Breast epithelium (tissue), 4 donors: ENCODE results near the gene INCA1. TPM values are rescaled to one million over a fixed set of nuclear protein-coding genes. Genes with fewer than 3 reads are reported as not detected.
A peak's percentile ranks its signal among the peaks of the same experiment; 100 is the strongest.

Experiments
- DNase-seq, 2 donors: peaks; one replicate each; pipeline ENCODE4 v3.0.0-alpha.2; 2019; ENCODE audit warnings: low spot score in 2 of 2
- H3K27ac ChIP-seq, 2 donors: fragments of 200-600 bp; sonication (generic) in 1 of 2; one replicate each; pipeline ENCODE4 v1.5.1; 2016 to 2019; ENCODE audit warnings: mild to moderate bottlenecking in 1 of 2
- H3K27me3 ChIP-seq, 2 donors: fragments of 200-600 bp; sonication (generic) in 1 of 2; one replicate each; pipeline versions ENCODE4 v1.5.1 to v1.6.0; 2017 to 2019; ENCODE audit warnings: control low read depth in 1 of 2, mild to moderate bottlenecking in 1 of 2
- H3K36me3 ChIP-seq: fragments of 200-600 bp; one replicate; pipeline ENCODE4 v1.5.1; 2019
- H3K4me1 ChIP-seq, 2 donors: fragments of 200-600 bp; sonication (generic); one replicate each; pipeline ENCODE4 v1.5.1; 2016 to 2019; ENCODE audit warnings: control low read depth in 1 of 2
- H3K4me3 ChIP-seq, 3 donors: fragments of 200-600 bp; sonication (generic); 1 replicate in 2 of 3; 2 replicates in 1 of 3; pipeline ENCODE4 v1.5.1; 2016 to 2019; ENCODE audit warnings: mild to moderate bottlenecking in 3 of 3, moderate library complexity in 2 of 3
- H3K9me3 ChIP-seq, 2 donors: fragments of 200-600 bp; sonication (generic) in 1 of 2; one replicate each; pipeline ENCODE4 v1.5.1; 2016 to 2019; ENCODE audit warnings: control low read depth in 1 of 2
- CTCF ChIP-seq, 3 donors: fragments of 450-650 bp; IDR thresholded peaks; one replicate each; pipeline ENCODE4 v1.5.1; 2016 to 2017; ENCODE audit warnings: antibody characterized with exemption in 3 of 3, mild to moderate bottlenecking in 3 of 3, moderate library complexity in 3 of 3
- POLR2A ChIP-seq: fragments of 450-650 bp; IDR thresholded peaks from one replicate; pipeline ENCODE4 v1.6.1; 2016; ENCODE audit warnings: antibody characterized with exemption, mild to moderate bottlenecking, moderate library complexity
- POLR2AphosphoS5 ChIP-seq, 3 donors: sonication (generic); formaldehyde crosslinking; IDR thresholded peaks; one replicate each; pipeline ENCODE4 v1.6.1; 2017; ENCODE audit warnings: antibody characterized with exemption in 3 of 3
- intact Hi-C: fragments of 100-400 bp; cut with DNase I; formaldehyde crosslinking; loops from one replicate; pipeline ENCODE4 v1.15.1; 2023; ENCODE audit warnings: low total_unique reads
- total RNA-seq, 3 donors: library from RNA; depleted of rRNA; stranded (reverse); fragments of >200 nt; gene quantifications; one replicate each; pipeline ENCODE4 v1.1.0, GENCODE V29; 2016

The INCA1 gene
- total RNA-seq, 3 donors from 2014 or later, result 0.66 to 2.9 (median 1.9) TPM

GRCh38 chr17:4953451-4953961 lies 43.8 kb downstream of the INCA1 start:
- no peaks in the 10 kb centered on the region for H3K27me3 ChIP-seq
- intact Hi-C loops, result no loop called here
- H3K9me3 ChIP-seq, result no peaks in the 10 kb centered on the region
- peaks cover 0 to 6% of the 10 kb centered on the region in 2 donors for H3K4me1 ChIP-seq
- no peak overlapping the region for H3K4me3 ChIP-seq
- no peaks in the 10 kb centered on the region for H3K36me3 ChIP-seq
- H3K27ac ChIP-seq, result no peak overlapping the region
- DNase-seq, result no peak
- TF ChIP-seq POLR2AphosphoS5 (IDR thresholded peaks at IDR 0.05) (no peak), CTCF (IDR thresholded peaks at IDR 0.05) (no peak), POLR2A (no peak)

GRCh38 chr17:4951486-4951885 lies 45.8 kb downstream of the INCA1 start:
- H3K36me3 ChIP-seq, result no peaks in the 10 kb centered on the region
- no peak overlapping the region for H3K4me3 ChIP-seq
- no peak for DNase-seq
- intact Hi-C loops, result no loop called here
- TF ChIP-seq POLR2A (no peak), CTCF (IDR thresholded peaks at IDR 0.05) (no peak), POLR2AphosphoS5 (IDR thresholded peaks at IDR 0.05) (no peak)
- H3K27ac ChIP-seq, result no peak overlapping the region
- no peaks in the 10 kb centered on the region for H3K27me3 ChIP-seq
- no peaks in the 10 kb centered on the region for H3K9me3 ChIP-seq
- peaks cover 0 to 9% of the 10 kb centered on the region in 2 donors for H3K4me1 ChIP-seq

GRCh38 chr17:4950746-4951204 lies 46.5 kb downstream of the INCA1 start, which contains the start of gene ENO3:
Gene ENO3, plus strand, starts transcription at chr17:4951119. Its CDS starts 711 bp downstream, at chr17:4951830.
- H3K4me1 ChIP-seq, result peaks cover 5 to 16% of the 10 kb centered on the region in 2 donors
- DNase-seq, result no peak

DNA sequence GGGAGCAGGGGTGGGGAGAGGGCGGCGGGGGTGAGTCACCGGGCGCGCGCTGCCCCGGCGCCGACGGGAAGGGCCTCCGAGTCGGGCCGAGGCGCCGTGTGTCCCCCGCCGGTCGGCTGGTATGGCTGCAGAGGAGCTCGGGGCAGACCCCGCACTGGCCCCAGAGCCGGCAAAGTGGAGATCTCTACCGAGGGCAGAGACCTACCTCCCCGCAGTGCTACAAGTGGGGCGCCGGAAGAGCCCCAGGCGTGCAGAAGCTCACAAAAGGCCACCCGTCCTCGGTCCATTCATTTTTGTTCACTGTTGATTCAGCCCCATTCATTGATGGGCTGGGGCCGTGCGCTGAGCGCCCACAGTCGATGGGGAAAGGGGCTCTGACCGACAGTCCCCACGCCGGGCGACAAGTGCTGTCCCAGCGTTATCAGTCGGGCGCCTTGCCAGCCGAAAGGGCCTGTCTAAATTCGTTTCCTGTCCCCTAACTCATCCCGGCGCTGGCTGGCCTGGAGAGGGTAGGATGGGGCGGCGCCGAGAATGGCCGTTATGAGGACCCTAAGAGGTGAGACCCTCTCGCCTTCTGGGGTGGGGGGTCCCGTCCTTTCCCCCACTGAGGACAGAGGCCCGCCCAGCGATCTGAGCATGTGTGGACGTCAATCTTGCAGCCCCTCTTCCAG lies 47.1 kb downstream of the INCA1 start:
- TF ChIP-seq CTCF (IDR thresholded peaks at IDR 0.05) (no peak), POLR2AphosphoS5 (IDR thresholded peaks at IDR 0.05) (no peak), POLR2A (no peak)

More at GRCh38 chr17:4950746-4951204, 46.5 kb downstream of the INCA1 start, which contains the start of gene ENO3:
- Histone ChIP-seq H3K9me3 (no peaks in the 10 kb centered on the region), H3K27ac (peak within 1 kb of the TSS; percentile 97 to 99), H3K36me3 (no peaks in the 10 kb centered on the region), H3K4me3 (peak within 1 kb of the TSS; percentile 98 to 100 (median 99)), H3K27me3 (no peaks in the 10 kb centered on the region)
- TF ChIP-seq CTCF (IDR thresholded peaks at IDR 0.05), result no peak
- no peak for TF ChIP-seq POLR2A
- TF ChIP-seq POLR2AphosphoS5 (IDR thresholded peaks at IDR 0.05), result no peak
- intact Hi-C loops, result no loop called here

More for the DNA sequence above, 47.1 kb downstream of the INCA1 start:
- Histone ChIP-seq H3K27me3 (no peaks in the 10 kb centered on the region), H3K27ac (peak overlapping the region; percentile 97 to 99), H3K36me3 (no peaks in the 10 kb centered on the region), H3K4me3 (peak overlapping the region; percentile 98 to 100 (median 99)), H3K4me1 (peaks cover 8 to 22% of the 10 kb centered on the region in 2 donors), H3K9me3 (no peaks in the 10 kb centered on the region)
- intact Hi-C loops, result no loop called here
- no peak for DNase-seq
